Esophagus squamous epithelium (tissue), 5 donors: Measurements from ENCODE around the gene HMCES. TPM values are rescaled to one million over a fixed set of nuclear protein-coding genes. Genes with fewer than 3 reads are reported as not detected.
"Not testable (repeated sequence)": the region's sequence is repeated elsewhere in the genome, so short reads cannot be mapped to it uniquely, and the experiment has no call there.

Source experiments
- DNase-seq: peaks from one replicate; lab custom pipeline; 2025; lab: John Stamatoyannopoulos, UW
- H3K27ac ChIP-seq, 4 donors: fragments of 200-600 bp; sonication (generic); one replicate each; pipeline ENCODE4 v1.5.1; 2016 to 2019; ENCODE audit warnings: mild to moderate bottlenecking in 1 of 4
- H3K27me3 ChIP-seq, 4 donors: fragments of 200-600 bp; sonication (generic); 1 replicate in 3 of 4; 2 replicates in 1 of 4; pipeline versions ENCODE4 v1.5.1 to v1.6.0; 2017 to 2021; ENCODE audit warnings: antibody characterized with exemption in 1 of 4
- H3K36me3 ChIP-seq, 3 donors: fragments of 200-600 bp; sonication (generic); one replicate each; pipeline ENCODE4 v1.5.1; 2016 to 2019
- H3K4me1 ChIP-seq, 3 donors: fragments of 200-600 bp; sonication (generic); one replicate each; pipeline ENCODE4 v1.5.1; 2017 to 2019
- H3K4me3 ChIP-seq, 4 donors: fragments of 200-600 bp; sonication (generic); 1 replicate in 3 of 4; 2 replicates in 1 of 4; pipeline ENCODE4 v1.5.1; 2016 to 2019; ENCODE audit warnings: mild to moderate bottlenecking in 2 of 4, moderate library complexity in 1 of 4
- H3K9me3 ChIP-seq, 3 donors: fragments of 200-600 bp; sonication (generic); one replicate each; pipeline ENCODE4 v1.5.1; 2016 to 2019
- POLR2A ChIP-seq, 4 donors: fragments of 450-650 bp; IDR thresholded peaks; one replicate each; pipeline ENCODE4 v1.6.1; 2017; ENCODE audit warnings: antibody characterized with exemption in 4 of 4, mild to moderate bottlenecking in 4 of 4, moderate library complexity in 3 of 4
- WGBS, 2 donors: methylation state at CpG; one replicate each; pipeline ENCODE4 v1.1.5; 2018; 5-methylcytosine and 5-hydroxymethylcytosine counted together
- intact Hi-C: fragments of 100-400 bp; cut with DNase I; formaldehyde crosslinking; loops from one replicate; pipeline ENCODE4 v1.15.0; 2022
- total RNA-seq, 4 donors: library from RNA; depleted of rRNA; stranded (reverse); fragments of >200 nt; gene quantifications; one replicate each; pipeline ENCODE4 v1.1.0, GENCODE V29; 2016
- TF ChIP-seq, protein P1 (sequence below), 6 experiments: fragments of 450-650 bp in 4 of 6; fragments of 200-600 bp in 2 of 6; sonication (generic) in 2 of 6; IDR thresholded peaks; one replicate each; pipeline ENCODE4 v1.5.1; 2016 to 2019; ENCODE audit warnings: antibody characterized with exemption in 6 of 6, mild to moderate bottlenecking in 4 of 6, moderate library complexity in 4 of 6
- donor health status: DM: yes; HTN: yes; CAD: no.

The HMCES gene
- total RNA-seq, 4 donors from 2014 or later, result 24.2 to 32.7 (median 29.7) TPM

DNA sequence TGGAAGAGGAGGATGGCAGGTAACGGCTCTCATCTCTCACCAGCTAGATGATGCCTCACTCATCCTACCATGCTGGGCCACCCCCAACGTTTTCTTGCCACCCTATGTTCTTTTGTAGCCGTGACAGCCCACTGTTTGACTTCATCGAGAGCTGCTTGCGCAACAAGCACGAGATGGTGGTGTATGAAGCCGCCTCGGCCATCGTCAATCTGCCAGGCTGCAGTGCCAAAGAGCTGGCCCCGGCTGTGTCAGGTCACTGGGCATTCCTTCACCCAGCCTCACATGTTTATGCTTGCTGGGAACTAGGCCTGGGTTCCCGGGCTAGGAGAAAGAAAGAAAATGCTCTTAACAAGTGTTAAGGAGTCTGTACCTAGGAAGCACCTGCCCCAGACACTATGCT is 21.1 kb upstream of the HMCES start:
- DNase-seq, result no peak
- Histone ChIP-seq H3K27ac (no peak overlapping the region), H3K27me3 (no peaks in the 10 kb centered on the region), H3K4me1 (no peaks in the 10 kb centered on the region), H3K36me3 (peaks cover 57 to 100% (median 88%) of the 10 kb centered on the region in 3 donors), H3K9me3 (no peaks in the 10 kb centered on the region), H3K4me3 (no peak overlapping the region)
- TF ChIP-seq, protein P1, sequence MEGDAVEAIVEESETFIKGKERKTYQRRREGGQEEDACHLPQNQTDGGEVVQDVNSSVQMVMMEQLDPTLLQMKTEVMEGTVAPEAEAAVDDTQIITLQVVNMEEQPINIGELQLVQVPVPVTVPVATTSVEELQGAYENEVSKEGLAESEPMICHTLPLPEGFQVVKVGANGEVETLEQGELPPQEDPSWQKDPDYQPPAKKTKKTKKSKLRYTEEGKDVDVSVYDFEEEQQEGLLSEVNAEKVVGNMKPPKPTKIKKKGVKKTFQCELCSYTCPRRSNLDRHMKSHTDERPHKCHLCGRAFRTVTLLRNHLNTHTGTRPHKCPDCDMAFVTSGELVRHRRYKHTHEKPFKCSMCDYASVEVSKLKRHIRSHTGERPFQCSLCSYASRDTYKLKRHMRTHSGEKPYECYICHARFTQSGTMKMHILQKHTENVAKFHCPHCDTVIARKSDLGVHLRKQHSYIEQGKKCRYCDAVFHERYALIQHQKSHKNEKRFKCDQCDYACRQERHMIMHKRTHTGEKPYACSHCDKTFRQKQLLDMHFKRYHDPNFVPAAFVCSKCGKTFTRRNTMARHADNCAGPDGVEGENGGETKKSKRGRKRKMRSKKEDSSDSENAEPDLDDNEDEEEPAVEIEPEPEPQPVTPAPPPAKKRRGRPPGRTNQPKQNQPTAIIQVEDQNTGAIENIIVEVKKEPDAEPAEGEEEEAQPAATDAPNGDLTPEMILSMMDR (IDR thresholded peaks at IDR 0.05), result no peak
- TF ChIP-seq POLR2A (IDR thresholded peaks at IDR 0.05), result no peak
- intact Hi-C loops, result no loop called here
- 83 to 90% methylated on average over 4 to 11 of the region's 11 CpGs for WGBS, 2 donors

DNA sequence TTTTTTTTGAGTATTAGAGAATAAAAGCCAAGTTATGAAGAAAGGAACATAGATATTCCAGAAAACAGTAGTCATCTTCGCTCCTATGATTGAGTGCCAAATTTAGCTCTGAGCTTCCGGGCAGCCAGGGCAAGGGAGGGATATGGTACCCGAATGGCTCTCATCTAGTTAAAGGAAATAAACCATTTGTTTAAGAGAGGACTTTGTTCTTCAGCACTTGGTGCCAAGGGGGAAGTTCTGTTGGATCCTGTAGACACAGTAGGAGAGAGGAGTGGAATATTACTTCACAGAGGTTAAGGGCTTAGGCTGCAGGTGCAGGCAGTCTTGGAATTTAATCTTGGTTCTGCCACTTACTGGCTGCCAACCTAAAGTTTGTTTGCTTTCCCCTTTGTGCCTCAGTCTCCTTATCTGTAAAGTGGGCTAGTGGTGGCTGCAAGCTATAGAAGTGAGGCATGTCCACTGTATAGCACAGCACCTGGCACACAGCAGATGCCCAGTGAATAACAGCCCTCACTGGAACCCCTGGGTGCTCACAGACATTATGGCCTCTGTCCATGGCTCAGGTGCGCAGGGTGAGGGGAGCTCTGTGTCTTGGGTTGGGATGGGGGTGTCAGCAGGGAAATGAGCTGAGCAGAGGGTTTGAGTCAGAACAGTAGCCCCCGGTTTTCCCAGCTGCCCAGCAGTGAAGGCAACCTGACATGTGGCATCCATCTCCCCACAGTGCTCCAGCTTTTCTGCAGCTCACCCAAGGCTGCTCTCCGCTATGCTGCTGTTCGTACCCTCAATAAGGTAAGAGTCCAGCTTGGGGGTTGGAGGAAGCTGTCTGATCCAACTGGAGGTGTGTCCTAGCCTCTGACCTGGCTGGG is 18.8 kb upstream of the HMCES start:
- H3K27ac ChIP-seq, result no peak overlapping the region
- no peak for TF ChIP-seq POLR2A (IDR thresholded peaks at IDR 0.05)
- TF ChIP-seq, protein P1 (IDR thresholded peaks at IDR 0.05), result no peak
- H3K4me3 ChIP-seq, result no peak overlapping the region
- no peaks in the 10 kb centered on the region for H3K4me1 ChIP-seq
- DNase-seq, result no peak
- intact Hi-C loops, result no loop called here
- peaks cover 69 to 100% (median 85%) of the 10 kb centered on the region in 3 donors for H3K36me3 ChIP-seq
- H3K27me3 ChIP-seq, result no peaks in the 10 kb centered on the region
- WGBS, 2 donors, result 89 to 91% methylated on average over 3 to 5 of the region's 7 CpGs
- no peaks in the 10 kb centered on the region for H3K9me3 ChIP-seq

DNA sequence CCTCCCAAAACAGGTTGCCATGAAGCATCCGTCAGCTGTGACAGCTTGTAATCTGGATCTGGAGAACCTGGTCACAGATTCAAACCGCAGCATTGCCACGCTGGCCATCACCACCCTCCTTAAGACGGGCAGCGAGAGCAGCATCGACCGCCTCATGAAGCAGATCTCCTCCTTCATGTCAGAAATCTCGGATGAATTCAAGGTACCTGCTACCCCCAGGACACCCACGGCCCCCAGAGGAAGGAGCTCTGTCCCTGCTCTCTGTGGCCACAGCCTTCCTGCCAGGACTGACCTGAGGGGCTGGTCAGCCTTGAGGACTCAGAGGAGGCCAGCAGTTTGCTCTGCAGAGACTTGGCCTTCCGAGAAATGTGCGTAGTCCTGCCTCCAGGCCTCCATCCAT is 18.1 kb upstream of the HMCES start:
- no peak overlapping the region for H3K4me3 ChIP-seq
- H3K27ac ChIP-seq, result no peak overlapping the region
- TF ChIP-seq, protein P1 (IDR thresholded peaks at IDR 0.05), result no peak
- TF ChIP-seq POLR2A (IDR thresholded peaks at IDR 0.05), result no peak
- WGBS, 2 donors, result 80 to 96% methylated on average over 1 to 10 of the region's 11 CpGs
- H3K27me3 ChIP-seq, result no peaks in the 10 kb centered on the region
- intact Hi-C loops, result no loop called here
- H3K36me3 ChIP-seq, result peaks cover 70 to 100% (median 85%) of the 10 kb centered on the region in 3 donors
- no peaks in the 10 kb centered on the region for H3K9me3 ChIP-seq
- no peaks in the 10 kb centered on the region for H3K4me1 ChIP-seq
- DNase-seq, result no peak

DNA sequence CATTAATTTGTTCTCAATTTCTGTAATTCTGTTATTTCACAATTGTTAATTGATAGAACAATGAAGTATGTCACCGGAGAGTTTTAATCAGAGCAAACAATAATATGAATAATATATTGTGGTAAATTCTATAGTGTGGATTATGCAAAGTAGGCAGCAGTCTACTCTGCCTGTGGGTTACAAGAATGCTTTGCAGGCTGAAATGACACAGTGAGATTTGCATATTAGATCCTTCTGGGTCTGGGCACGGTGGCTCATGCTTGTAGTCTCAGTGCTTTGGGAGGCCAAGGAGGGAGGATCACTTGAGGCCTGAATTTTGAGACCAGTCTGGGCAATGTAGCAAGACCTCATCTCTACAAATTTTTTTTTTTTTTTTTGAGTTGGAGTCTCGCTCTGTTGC is 16.8 kb upstream of the HMCES start:
- Histone ChIP-seq H3K9me3 (no peaks in the 10 kb centered on the region), H3K27ac (no peak overlapping the region), H3K27me3 (no peaks in the 10 kb centered on the region), H3K4me3 (no peak overlapping the region), H3K4me1 (no peaks in the 10 kb centered on the region), H3K36me3 (peaks cover 65 to 100% (median 83%) of the 10 kb centered on the region in 3 donors)
- DNase-seq, result no peak
- intact Hi-C loops, result no loop called here
- WGBS, 2 donors, result 90 to 96% methylated on average over 3 of the region's 3 CpGs
- TF ChIP-seq, protein P1 (IDR thresholded peaks at IDR 0.05), result no peak
- no peak for TF ChIP-seq POLR2A (IDR thresholded peaks at IDR 0.05)

DNA sequence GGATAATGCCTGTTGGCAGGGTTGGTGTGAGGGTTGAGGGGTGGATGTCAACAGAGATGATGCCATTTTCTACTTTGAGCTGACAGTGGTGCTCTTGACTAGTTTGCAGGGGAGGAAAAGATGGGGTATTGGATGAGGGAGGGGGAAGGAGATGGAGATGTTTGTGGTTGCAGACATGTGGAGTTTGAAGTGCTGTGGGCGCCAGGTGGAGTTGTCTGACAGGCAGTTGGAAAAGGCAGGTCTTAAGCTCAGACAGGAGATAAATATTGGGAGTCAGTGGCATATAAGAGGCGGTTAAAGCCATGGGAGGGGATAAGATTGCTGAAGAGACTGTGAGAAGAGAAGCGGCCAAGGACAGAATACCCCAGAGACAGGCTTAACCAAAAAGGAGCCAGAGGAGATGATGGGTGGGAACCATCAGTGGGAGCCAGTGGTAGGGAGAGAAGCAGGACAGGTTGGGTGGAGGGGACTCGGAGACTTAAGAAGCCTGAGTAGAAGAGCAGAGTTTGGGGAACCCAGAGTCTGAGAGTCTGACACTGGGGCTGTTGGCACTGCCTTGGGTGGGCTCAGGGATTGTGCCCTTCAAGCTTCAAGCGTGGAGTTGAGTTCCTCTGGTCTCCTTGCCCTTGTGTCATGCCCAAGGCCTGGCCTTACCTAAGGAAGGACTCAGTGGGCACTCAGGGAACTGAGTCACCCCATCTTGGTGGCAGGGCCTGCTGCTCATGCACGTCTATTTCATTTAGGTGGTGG is 15.3 kb upstream of the HMCES start:
- intact Hi-C loops, result no loop called here
- no peak for DNase-seq
- WGBS, 2 donors, result 88 to 94% methylated on average over 5 to 6 of the region's 6 CpGs

DNA sequence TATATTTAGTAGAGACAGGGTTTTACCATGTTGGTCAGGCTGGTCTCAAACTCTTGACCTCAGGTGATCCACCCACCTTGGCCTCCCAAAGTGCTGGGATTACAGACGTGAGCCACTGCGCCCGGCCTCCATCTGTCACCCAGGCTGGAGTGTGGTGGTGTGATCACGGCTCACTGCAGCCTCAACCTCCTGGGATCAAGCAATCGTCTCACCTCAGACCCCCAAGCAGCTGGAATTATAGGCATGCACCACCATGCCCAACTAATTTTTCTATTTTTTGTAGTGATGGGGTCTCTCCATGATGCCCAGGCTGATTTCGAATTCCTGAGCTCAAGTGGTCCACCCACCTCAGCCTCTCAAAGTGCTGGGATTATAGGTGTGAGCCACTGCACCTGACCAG is 13.7 kb upstream of the HMCES start:
- 82 to 89% methylated on average over 4 to 5 of the region's 6 CpGs for WGBS, 2 donors
- H3K36me3 ChIP-seq, result peaks cover 60 to 100% (median 87%) of the 10 kb centered on the region in 3 donors
- intact Hi-C loops, H3K4me1 ChIP-seq, DNase-seq, H3K4me3 ChIP-seq, H3K27me3 ChIP-seq, H3K27ac ChIP-seq, H3K9me3 ChIP-seq: not testable (repeated sequence)

More for the DNA sequence above, 15.3 kb upstream of the HMCES start:
- TF ChIP-seq POLR2A (IDR thresholded peaks at IDR 0.05), result no peak
- TF ChIP-seq, protein P1 (IDR thresholded peaks at IDR 0.05), result no peak
- peaks cover 65 to 100% (median 84%) of the 10 kb centered on the region in 3 donors for H3K36me3 ChIP-seq
- no peaks in the 10 kb centered on the region for H3K4me1 ChIP-seq
- H3K27me3 ChIP-seq, result no peaks in the 10 kb centered on the region
- no peak overlapping the region for H3K27ac ChIP-seq
- H3K4me3 ChIP-seq, result no peak overlapping the region
- no peaks in the 10 kb centered on the region for H3K9me3 ChIP-seq
